ENCODE data around the gene ADCY9. TPM values are rescaled to one million over a fixed set of nuclear protein-coding genes. Genes with fewer than 3 reads are reported as not detected.

ADCY9 gene
- total RNA-seq, 1 experiment from 2014 or later: 11.5 TPM

DNA sequence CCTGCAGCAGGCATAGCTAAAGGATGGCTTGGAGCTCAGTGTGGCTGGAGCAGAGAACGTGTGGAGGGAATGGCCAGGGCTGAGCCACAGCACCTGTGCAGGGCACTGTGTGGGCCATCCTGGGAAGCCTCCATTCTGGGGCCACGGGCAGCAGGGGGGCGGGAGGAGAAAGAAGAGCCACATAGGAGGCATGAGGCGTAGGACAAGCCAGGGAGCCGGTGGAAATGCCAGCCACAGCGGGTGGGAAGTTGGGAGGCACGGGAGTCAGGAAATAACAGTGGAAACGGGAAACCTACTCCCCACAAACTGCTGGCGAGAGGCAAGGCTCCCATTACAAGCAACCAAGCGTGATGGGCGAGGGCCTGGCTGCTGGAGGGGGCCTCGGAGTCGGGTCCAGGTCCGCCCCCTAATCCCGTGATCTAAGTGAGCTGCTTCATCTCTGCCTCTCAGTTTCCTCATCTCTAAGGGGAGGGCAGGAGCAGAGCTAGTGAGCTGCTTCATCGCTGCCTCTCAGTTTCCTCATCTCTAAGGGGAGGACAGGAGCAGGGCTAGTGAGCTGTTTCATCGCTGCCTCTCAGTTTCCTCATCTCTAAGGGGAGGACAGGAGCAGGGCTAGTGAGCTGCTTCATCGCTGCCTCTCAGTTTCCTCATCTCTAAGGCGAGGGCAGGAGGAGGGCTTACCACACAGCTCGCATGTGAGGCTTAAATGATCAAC, 104.9 kb downstream of the ADCY9 start:
- Mint-ChIP-seq H3K4me1 (peaks cover 78% of the 10 kb centered on the region), H3K27me3 (ENCODE audit: low read depth) (no peaks in the 10 kb centered on the region; the same call in 1 of the 2 replicates), H3K4me3 (no peak overlapping the region; the same call in 1 of the 2 replicates), H3K27ac (peak overlapping the region; percentile 85; the same call in 1 of the 2 replicates), H3K36me3 (no peaks in the 10 kb centered on the region), H3K9me3 (peaks cover 3% of the 10 kb centered on the region; the same call in 1 of the 2 replicates)
- peak; percentile 14; the same call in 1 of the 2 replicates for TF ChIP-seq MAX (CRISPR knock-in tag; IDR thresholded peaks at IDR 0.05)
- TF ChIP-seq SP1 (CRISPR knock-in tag; conservative IDR thresholded peaks at IDR 0.05): no peak
- TF ChIP-seq ZNF423 (CRISPR knock-in tag; IDR thresholded peaks at IDR 0.05): peak; percentile 61
- ChIA-PET POLR2A (no interaction called here), CTCF (interaction anchor here (0.5 to 2.1 kb wide), 6 partner anchors 28 to 243 kb away, joined by 3 to 7 read pairs (median 4); no protein-coding TSS in a partner anchor)
- ATAC-seq (peak; percentile 59), DNase-seq (ENCODE audit: low spot score) (peak; percentile 30)

- H3K27ac Mint-ChIP-seq: peak overlapping the region; percentile 85; the same call in 1 of the 2 replicates
- TF ChIP-seq CREB1 (CRISPR knock-in tag; IDR thresholded peaks at IDR 0.05) (no peak), PRDM15 (CRISPR knock-in tag; IDR thresholded peaks at IDR 0.05) (no peak), ZNF219 (CRISPR knock-in tag; IDR thresholded peaks at IDR 0.05; ENCODE audit: borderline replicate concordance) (no peak), ATF2 (CRISPR knock-in tag; IDR thresholded peaks at IDR 0.05; ENCODE audit: borderline replicate concordance, low read depth) (no peak), USF2 (CRISPR knock-in tag; IDR thresholded peaks at IDR 0.05) (no peak), ARID4B (CRISPR knock-in tag; IDR thresholded peaks at IDR 0.05; ENCODE audit: borderline replicate concordance) (no peak), PRRX2 (CRISPR knock-in tag; IDR thresholded peaks at IDR 0.05) (no peak), AFF4 (CRISPR knock-in tag; IDR thresholded peaks at IDR 0.05; ENCODE audit: borderline replicate concordance) (no peak), NFYB (CRISPR knock-in tag; conservative IDR thresholded peaks at IDR 0.05; ENCODE audit: low read depth) (no peak), SP1 (CRISPR knock-in tag; conservative IDR thresholded peaks at IDR 0.05) (no peak), ESRRA (CRISPR knock-in tag; IDR thresholded peaks at IDR 0.05; ENCODE audit: borderline replicate concordance) (no peak), ZNF138 (CRISPR knock-in tag; conservative IDR thresholded peaks at IDR 0.05) (no peak)
- TF ChIP-seq, protein P1, sequence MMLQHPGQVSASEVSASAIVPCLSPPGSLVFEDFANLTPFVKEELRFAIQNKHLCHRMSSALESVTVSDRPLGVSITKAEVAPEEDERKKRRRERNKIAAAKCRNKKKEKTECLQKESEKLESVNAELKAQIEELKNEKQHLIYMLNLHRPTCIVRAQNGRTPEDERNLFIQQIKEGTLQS (CRISPR knock-in tag; conservative IDR thresholded peaks at IDR 0.05): no peak
Measured at GRCh38 chr16:4010225-4011158, 105.8 kb downstream of the ADCY9 start.

More at GRCh38 chr16:4010225-4011158, 105.8 kb downstream of the ADCY9 start:
- ChIA-PET CTCF (interaction anchor here (0.6 to 2.1 kb wide), 2 partner anchors 27 to 526 kb away, joined by 3 to 5 read pairs; no protein-coding TSS in a partner anchor), POLR2A (no interaction called here)
- H3K36me3 Mint-ChIP-seq: no peaks in the 10 kb centered on the region
- H3K9me3 Mint-ChIP-seq: peaks cover 3% of the 10 kb centered on the region; the same call in 1 of the 2 replicates
- ATAC-seq (no peak), DNase-seq (ENCODE audit: low spot score) (no peak)
- H3K4me3 Mint-ChIP-seq: no peak overlapping the region
- no peaks in the 10 kb centered on the region; the same call in 1 of the 2 replicates for H3K27me3 Mint-ChIP-seq (ENCODE audit: low read depth)
- peaks cover 73% of the 10 kb centered on the region for H3K4me1 Mint-ChIP-seq
